GM12891 (cell line): ENCODE measurements around the gene ZNF555. TPM values are rescaled to one million over a fixed set of nuclear protein-coding genes. Genes with fewer than 3 reads are reported as not detected.
"Not testable (repeated sequence)": the region's sequence is repeated elsewhere in the genome, so short reads cannot be mapped to it uniquely, and the experiment has no call there.

ENCODE experiments used
- DNase-seq: peaks from one replicate; pipeline ENCODE4 v3.0.0; 2011; ENCODE audit warnings: low spot score; ENCODE audit not compliant: insufficient read length
- FAIRE-seq: peaks from 2 replicates; lab custom pipeline; 2011; peaks lifted over from hg19 to GRCh38; lab: Jason Lieb, UNC
- PAX5 ChIP-seq: IDR thresholded peaks from 2 replicates; pipeline ENCODE4 v1.6.1; 2011; ENCODE audit warnings: low read length, moderate library complexity, mild to moderate bottlenecking; ENCODE audit not compliant: insufficient read depth, severe bottlenecking
- POLR2A ChIP-seq: IDR thresholded peaks from 2 replicates; pipeline ENCODE4 v1.6.1; 2011; ENCODE audit warnings: low read depth, low read length, control low read depth
- POLR2AphosphoS5 ChIP-seq: IDR thresholded peaks from 2 replicates; pipeline ENCODE4 v1.6.1; 2011; ENCODE audit warnings: low read depth, low read length, control low read depth
- POU2F2 ChIP-seq: IDR thresholded peaks from 2 replicates; pipeline ENCODE4 v1.6.1; 2011; ENCODE audit warnings: low read depth, mild to moderate bottlenecking, control low read depth, low read length, moderate library complexity
- SPI1 ChIP-seq: IDR thresholded peaks from 2 replicates; pipeline ENCODE4 v1.6.1; 2011; ENCODE audit warnings: low read depth, low read length, control low read depth
- TAF1 ChIP-seq: IDR thresholded peaks from 2 replicates; pipeline ENCODE4 v1.6.1; 2011; ENCODE audit warnings: low read depth, low read length, control low read depth
- polyA plus RNA-seq: library from polyadenylated mRNA; unstranded; fragments of >200 nt; gene quantifications from one replicate; pipeline ENCODE4 v1.2.1, GENCODE V29; 2012; ENCODE audit warnings: low read depth, missing spikeins, inconsistent platforms; ENCODE audit not compliant: missing spikeins

Gene ZNF555
- polyA plus RNA-seq = 0.63 TPM

DNA sequence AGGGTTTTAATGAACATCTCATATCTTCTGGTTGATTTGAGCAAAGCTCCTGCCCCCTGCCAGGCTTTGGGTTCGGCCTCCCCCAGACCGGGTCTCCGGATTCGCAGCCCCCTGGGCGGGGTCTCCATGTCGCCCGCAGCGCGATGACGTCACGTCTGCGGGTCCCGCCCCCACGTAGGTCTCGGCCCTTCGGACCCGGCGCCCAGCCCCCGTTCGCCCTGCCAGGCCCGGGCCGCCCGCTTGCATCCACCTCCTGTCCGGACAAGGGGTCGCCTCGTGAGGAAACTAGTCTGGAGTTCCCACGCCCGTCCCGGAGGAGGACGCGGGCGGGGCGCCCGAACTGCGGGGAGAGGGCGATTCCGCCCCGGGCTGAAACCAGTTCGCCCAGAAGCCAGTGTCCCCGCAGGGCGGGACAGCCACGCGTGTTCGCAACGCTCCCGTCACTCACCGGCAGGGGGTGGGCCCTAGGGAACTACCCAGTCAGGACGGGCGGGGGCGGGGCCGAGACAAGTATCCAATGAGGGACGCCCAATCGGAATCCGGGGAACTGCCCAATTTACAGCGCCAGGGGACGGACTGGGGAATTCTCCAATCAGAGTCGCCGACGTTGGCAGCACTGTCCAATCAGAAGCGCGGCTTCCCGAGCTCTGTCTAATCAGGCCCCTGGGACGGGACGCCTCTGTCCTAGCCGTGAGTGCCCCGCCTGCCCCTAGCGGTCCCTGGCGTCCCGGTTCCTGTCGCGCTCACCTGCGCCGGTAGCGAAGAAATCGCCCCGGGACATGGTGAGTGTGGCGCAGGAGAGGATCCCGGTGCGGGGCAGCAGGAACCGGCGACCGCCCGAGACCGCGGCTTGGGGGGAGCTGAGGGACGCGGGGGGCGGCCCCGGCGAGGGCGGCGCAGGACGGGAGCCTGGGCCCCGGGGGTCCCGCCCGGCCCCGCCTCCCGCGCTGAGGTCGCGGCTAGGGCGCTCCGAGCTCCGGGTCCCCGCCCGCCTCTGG, at the start of gene ZNF555:
Gene ZNF555 (plus strand): TSS at position 682 of the 998 bp plus-strand sequence. CDS start 98 bp downstream, at position 780.
- DNase-seq (peak; percentile 88), FAIRE-seq (peak; percentile 85)
- TF ChIP-seq POLR2AphosphoS5 = no peak
- no peak for TF ChIP-seq PAX5
- no peak for TF ChIP-seq SPI1
- TF ChIP-seq POLR2A = no peak
- TF ChIP-seq POU2F2 = no peak
- no peak for TF ChIP-seq TAF1

DNA sequence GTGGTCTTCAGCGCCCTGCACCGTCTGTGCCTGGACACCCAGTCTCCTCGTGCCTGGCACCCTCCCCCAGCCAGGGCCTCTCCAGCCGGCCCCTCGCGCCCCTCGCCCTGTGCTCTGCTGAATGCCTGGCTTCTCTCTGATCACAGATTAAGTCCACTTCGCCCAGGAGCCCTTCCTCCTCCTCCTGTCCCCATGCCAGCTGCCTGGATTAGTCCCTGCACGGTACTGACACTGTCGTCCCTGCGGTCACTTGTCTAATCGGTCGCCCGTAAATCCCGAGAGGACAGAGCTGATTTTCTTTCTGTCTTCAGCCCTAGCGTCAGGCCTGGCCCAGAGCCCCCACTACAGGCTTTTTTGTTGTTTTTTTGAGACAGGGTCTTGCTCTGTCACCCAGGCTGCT, 49.4 kb upstream of the ZNF555 start:
- DNase-seq (no peak), FAIRE-seq (no peak)
- TF ChIP-seq POLR2A (no peak), TAF1 (no peak), PAX5 (no peak), POU2F2 (no peak), SPI1 (no peak), POLR2AphosphoS5 (no peak)

DNA sequence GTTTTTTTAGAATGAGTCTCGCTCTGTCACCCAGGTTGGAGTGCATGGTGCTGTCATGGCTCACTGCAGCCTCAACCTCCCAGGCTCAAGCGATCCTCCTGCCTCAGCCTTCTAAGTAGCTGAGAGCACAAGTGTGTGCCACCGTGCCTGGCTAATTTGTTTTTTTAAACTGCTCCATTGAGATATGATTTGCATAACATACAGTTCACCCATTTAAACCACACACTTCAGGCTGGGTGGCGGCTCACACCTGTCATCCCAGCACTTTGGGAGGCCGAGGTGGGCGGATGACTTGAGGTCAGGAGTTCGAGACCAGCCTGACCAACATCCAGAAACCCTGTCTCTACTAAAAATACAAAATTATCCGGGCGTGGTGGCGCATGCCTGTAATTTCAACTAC, 48.6 kb upstream of the ZNF555 start:
- FAIRE-seq, DNase-seq: not testable (repeated sequence)

DNA sequence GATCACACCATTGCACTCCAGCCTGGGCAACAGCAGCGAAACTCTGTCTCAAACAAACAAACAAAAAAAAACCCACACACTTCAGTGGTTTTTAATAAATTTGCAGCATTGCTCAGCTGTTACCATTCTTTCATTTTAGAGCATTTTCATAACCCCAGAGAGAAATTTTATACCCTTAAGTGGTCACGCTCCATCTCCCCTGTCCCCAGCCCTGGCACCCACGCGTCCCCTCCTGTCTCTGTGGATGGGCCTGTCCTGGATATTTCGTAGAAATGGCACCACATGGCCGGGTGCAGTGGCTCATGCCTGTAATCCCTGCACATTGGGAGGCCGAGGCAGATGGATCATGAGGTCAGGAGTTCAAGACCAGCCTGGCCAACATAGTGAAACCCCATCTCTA, 48.1 kb upstream of the ZNF555 start:
- FAIRE-seq = no peak
- TF ChIP-seq SPI1 = no peak
- TF ChIP-seq POLR2A = no peak
- TF ChIP-seq POU2F2 = no peak
- no peak for TF ChIP-seq PAX5
- no peak for TF ChIP-seq TAF1
- DNase-seq = no peak

DNA sequence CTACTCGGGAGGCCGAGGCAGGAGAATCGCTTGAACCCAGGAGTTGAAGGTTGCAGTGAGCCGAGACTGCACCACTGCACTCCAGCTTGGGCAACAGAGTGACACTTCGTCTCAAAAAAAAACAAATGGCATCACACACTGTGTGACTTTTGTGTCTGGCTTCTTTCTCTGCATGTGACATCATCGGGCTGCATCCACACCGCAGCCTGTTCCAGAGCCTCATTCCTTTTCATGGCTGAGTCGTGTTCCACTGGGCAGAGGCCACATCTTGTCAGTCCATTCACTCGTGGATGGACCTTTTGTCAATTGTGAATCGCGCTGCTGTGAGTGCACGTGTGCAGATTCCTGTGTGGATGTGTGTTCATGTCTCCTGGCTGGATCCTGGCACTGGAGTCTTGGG, 47.7 kb upstream of the ZNF555 start:
- TF ChIP-seq POU2F2 (no peak), POLR2A (no peak), TAF1 (no peak), POLR2AphosphoS5 (no peak), PAX5 (no peak), SPI1 (no peak)

DNA sequence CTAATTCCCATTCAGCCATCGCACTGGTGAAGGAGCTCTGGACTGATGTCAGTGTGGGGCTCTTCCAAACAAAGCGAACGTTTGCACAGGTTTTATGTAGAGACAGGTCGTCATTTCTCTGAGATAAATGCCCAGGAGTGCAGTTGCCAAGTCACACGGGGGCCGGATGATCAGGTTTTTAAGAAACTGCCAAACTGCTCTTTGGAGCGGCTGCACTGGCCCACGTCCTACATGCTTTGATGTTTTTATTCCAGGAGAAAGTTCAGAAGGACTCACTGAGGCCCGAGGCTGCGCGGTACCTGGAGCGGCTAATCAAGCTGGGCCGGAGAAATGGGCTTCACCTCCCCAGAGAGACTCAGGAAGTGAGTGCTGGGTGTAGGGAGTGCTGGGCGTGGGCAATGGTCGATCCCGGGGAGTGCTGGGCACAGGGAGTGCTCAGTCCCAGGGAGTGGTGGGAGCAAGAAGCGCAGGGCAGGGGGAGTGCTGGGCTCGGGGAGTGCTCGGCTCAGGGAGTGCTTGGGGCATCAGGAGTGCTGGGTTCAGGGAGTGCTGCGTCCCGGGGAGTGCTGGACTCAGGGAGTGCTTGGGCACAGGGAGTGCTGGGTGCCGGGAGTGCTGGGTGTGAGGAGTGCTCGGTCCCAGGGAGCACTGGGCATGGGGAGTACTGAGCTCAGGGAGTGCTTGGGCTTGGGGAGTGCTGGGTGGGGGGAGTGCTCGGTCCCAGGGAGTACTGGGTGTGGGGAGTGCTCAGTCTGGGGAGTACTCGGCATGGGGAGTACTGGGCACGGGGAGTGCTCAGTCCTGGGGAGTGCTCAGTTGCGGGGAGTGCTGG, 45.2 kb upstream of the ZNF555 start:
- TF ChIP-seq SPI1 (no peak), POU2F2 (no peak), PAX5 (no peak), TAF1 (no peak), POLR2A (no peak)
- DNase-seq (no peak), FAIRE-seq (no peak)

More for the DNA sequence above, 47.7 kb upstream of the ZNF555 start:
- no peak for FAIRE-seq
- DNase-seq = no peak

DNA sequence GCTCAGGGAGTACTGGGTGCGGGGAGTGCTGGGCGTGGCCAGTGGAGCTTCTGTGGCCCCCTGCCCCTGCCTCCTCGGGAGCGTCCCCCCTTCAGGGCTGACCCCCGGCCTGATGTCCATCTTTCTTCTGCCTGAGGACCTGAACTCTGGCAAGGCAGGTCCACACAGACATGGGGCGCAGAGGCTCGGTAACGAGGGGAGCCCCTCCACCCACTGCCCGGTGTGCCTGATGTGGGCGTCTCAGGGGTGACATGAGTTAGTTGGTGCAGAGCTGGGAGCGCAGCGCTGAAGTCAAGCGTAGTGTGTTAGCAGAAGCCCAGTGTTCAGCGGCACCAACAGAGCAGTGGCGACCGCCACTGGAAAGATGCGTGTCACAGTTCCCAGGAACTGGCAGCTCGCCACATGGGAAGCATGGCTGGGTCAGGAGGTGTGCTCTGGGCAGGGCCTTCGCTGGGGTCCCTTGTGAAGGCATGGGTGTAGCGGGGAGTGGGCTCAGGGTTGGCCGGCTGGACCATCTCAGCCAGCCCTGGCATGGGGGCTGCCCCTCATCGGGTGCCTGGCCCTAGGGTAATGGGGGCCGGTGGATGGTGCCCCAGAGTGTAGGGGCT, 44.5 kb upstream of the ZNF555 start:
- FAIRE-seq = no peak
- no peak for DNase-seq
- no peak for TF ChIP-seq SPI1
- no peak for TF ChIP-seq PAX5
- TF ChIP-seq POU2F2 = no peak
- TF ChIP-seq TAF1 = no peak
- no peak for TF ChIP-seq POLR2AphosphoS5
- no peak for TF ChIP-seq POLR2A

DNA sequence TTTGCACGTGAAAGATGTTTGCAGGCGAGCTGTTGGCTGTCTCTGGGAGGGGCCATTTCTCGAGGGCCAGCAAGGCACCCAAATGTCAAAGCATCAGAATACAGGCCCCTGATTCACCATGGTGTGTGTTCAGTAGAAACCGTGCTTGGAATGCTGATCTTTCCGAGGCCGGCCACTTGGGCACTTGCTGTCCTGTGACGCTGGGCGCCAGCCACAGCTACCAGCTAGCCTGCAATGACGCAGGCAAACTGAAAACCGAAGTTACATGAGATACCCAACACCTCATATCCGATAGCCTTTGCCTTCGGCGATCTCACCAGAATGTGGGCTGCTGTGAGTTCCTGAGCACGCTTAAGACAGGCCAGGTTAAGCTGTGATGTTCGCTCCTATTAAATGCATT, 44.0 kb upstream of the ZNF555 start:
- FAIRE-seq (no peak), DNase-seq (no peak)
- TF ChIP-seq POU2F2 (no peak), POLR2AphosphoS5 (no peak), TAF1 (no peak), SPI1 (no peak), PAX5 (no peak), POLR2A (no peak)

DNA sequence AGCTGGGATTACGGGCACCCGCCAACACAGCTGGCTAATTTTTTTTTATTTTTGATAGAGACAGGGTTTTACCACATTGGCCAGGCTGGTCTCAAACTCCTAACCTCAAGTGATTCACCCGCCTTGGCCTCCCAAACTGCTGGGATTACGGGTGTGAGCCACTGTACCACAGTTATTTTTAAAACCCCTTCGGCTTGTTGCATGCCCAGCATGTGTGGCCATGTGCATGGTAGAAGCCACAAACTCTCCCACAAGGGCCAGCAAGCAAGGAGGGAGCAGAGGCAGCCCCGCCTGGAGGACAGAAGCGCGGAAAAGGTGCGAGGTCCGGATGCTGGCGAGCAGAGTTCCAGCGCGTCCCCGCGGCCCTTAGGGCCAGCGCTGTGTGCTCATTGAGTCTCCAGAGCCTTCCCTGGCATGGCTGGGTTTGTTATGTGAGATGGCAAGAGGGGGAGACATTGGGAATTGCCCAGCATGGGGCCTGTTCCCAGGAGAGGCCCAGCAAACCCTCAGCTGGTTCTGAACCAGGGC, 43.1 kb upstream of the ZNF555 start:
- FAIRE-seq = no peak
- DNase-seq = no peak
- no peak for TF ChIP-seq POLR2AphosphoS5
- TF ChIP-seq POU2F2 = no peak
- no peak for TF ChIP-seq PAX5
- TF ChIP-seq SPI1 = no peak
- no peak for TF ChIP-seq TAF1
- no peak for TF ChIP-seq POLR2A
